Measurements from ENCODE around the gene UQCC2.

UQCC2 gene

DNA sequence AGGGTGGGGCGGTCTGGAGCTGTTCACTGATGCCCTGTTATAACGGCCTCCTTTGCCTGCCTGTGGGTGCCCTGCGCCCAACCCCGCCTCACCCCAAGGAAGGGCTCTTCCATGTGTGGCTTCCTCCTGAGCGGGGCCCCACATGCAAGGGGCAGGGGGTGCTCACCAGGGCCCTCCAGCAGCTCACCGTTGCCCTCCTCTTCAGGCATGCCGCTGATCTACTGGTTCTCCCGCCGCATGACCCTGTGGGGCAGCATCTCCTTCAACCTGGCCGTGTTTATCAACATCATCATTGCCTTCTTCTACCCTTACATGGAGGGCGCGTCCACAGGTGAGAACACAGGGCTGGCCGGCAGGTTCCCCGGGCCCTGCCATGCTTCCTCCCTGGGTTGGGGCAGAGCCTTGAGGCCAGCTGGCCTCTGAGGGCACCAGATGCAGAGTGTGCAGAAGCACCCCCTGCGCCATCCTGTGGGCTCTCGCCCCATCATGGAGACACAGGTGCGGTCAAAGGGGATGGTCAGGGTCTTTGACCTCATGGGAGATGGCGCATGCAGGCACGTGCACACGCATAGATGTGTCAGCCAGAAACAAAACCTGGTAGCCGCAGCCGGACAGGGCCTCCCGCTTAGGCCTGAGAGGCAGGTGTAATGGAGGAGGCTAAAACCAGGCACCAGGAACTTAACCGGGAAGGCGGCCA, 22.9 kb downstream of the UQCC2 start:
- no peak for DNase-seq

GRCh38 chr6:33688006-33688405, 23.5 kb downstream of the UQCC2 start:
- no peak for DNase-seq

GRCh38 chr6:33686981-33687975, 24.2 kb downstream of the UQCC2 start:
- no peak for DNase-seq

- DNase-seq = no peak
Observed at GRCh38 chr6:33686225-33686924, 25.1 kb downstream of the UQCC2 start.

GRCh38 chr6:33685411-33686224, 25.9 kb downstream of the UQCC2 start:
- DNase-seq = no peak

- no peak for DNase-seq
Observed at GRCh38 chr6:33684983-33685382, 26.5 kb downstream of the UQCC2 start.

- no peak for DNase-seq
Observed at GRCh38 chr6:33684428-33684896, 27.0 kb downstream of the UQCC2 start.

GRCh38 chr6:33683576-33684427, 27.7 kb downstream of the UQCC2 start:
- DNase-seq = no peak

GRCh38 chr6:33683051-33683571, 28.4 kb downstream of the UQCC2 start:
- DNase-seq = no peak

DNA sequence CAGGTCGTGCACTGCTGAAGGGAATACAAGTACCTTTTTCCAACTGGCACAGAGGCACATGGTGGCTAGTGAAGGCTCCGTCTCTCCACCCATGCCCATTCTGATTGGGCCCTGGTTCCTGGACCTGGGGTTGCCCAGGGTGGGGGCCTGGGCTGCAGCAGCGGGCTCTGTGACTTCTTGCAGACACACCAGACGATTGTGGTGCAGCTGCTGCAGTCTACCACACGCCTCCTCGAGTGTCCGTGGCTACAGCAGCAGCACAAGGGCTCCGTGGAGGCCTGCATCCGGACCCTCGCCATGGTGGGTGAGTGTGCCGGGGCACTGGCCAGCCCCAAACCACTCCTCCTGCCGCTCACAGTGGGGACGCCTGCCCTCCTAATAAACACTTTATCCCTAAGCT, 29.2 kb downstream of the UQCC2 start:
- DNase-seq = no peak

GRCh38 chr6:33679761-33680160, 31.7 kb downstream of the UQCC2 start:
- no peak for DNase-seq

- DNase-seq = no peak
Observed at GRCh38 chr6:33678932-33679490, 32.5 kb downstream of the UQCC2 start.

DNA sequence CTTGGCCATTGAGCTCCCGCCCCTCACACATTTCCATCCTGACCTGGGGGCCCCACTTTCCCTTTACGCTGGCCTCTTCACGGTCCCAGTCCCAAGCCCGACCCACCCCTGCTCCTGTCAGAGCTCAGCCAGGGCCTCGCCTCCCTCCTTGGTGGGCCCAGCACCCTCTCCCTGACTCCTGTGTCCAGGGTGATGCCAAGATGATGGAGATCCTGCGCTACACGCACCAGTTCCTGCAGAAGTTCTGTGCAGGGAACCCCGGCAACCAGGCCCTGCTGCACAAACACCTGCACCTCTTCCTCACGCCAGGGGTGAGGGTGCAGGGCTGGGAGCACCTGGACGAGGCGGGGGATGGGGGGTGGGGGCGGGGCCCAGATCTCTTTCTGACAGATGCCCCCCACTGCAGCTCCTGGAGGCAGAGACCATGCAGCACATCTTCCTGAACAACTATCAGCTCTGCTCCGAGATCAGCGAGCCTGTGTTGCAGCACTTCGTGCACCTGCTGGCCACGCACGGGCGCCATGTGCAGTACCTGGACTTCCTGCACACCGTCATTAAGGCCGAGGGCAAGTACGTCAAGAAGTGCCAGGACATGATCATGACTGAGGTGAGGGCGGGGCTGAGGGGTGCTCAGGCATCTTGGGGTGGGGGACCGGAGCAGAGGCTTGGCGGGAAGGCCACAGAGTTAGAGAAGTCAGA, 33.1 kb downstream of the UQCC2 start:
- DNase-seq = no peak

DNA sequence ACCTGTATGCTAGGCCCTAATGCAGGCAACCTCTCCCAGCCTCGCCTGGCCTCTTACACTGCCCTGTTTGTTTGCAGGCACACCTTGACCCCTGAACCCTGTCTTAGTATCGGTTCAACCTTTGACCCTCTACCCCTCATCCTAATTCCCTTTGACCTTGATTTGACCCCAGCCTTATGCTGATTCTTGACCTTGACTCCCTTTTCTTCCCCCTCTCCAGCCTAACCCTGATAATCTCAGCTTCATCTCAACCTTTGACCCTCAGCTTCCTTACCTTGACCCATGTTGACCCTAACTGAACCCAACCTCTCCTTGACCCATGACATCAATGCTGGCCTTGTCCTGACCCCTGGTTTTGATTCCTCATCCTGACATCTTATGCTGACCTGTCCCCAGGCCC, 33.8 kb downstream of the UQCC2 start:
- no peak for DNase-seq

DNA sequence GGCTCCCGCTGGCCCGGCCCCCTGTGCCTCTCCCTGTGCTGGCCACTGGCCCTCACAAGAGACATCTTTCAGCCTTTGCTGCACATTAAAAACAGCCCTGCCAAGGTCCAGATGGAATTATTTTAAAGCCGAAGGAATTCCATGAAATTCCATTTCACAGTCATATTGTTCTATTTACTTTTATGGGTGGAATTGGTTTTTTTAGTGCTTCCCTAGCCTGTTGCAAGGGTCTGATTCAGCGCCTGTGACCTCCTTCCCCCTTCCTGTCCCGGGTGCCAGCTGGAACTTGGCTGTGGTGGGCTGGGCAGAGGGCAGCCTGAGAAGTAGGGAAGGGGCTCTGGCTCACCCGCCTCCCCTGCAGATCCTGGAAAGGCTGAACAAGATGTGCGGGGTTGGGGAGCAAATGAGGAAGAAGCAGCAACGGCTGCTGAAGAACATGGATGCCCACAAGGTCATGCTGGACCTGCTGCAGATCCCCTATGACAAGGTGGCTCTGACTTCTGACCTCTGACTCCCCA, 34.3 kb downstream of the UQCC2 start:
- no peak for DNase-seq

DNA sequence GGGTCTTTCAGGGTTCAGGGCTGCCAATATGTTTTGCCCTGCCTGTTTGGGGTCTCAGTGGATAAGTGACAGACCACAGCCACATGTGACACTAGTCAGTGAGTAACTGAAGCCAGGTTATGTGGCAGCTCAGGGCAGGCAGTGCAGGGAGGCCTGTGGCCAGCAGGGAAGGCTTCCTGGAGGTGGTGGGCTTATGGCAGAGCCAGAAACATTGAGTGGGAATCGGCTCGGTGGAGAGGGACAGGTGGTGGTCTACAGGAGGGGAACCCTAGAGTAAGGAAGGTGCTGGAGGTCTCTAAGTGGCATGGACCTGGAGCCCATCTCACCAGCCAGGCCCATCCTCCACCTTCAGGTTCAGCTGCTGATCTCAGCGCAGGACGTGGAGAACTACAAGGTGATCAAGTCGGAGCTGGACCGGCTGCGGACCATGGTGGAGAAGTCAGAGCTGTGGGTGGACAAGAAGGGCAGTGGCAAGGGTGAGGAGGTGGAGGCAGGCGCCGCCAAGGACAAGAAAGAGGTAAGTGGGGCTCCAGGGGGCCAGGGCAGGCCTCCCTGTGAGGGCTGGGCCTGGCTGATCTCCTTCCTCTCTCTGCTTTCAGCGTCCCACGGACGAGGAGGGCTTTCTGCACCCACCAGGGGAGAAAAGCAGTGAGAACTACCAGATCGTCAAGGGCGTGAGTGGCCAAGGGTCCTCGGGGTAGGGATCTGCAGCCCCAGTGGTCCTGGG, 34.9 kb downstream of the UQCC2 start:
- DNase-seq = no peak

DNA sequence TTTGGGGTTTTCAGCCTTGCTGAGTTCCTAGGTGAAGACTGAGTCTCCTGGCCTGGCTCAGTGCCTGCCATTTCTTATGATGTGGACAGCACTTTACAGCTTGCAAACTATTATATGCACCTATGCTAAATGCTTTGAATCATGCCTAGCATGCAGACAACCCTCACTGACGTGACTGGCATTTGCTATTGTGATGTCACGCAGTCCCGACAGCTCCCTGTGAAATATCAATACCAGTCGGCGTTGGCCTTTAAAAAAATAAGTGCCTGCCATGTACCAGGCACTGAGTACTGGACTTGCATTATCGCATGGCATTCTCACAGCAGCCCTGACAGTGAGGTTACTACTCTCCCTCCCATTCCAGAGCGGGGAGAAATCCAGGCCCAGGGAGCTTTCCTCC, 35.5 kb downstream of the UQCC2 start:
- no peak for DNase-seq

- no peak for DNase-seq
Observed at GRCh38 chr6:33673851-33674250, 37.6 kb downstream of the UQCC2 start.

DNA sequence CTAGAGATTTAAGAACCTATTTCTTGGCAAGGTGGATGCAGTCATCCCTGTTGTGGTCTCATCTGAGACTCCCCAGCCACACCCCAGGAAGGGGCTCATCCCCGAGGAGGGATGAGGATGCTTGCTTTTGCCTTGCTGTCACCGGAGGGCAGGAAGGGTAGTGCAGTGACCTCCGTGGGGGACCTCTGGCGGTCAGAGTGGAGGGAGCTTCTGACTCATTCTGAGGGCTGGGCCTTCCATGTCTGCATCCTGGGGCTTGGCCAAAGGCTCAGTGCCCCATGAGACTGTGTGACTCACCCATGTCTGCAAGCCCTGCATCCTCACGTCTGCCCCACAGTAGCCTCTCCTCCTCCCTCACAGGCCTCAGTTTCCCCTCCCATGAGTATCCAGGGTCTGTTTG, 38.7 kb downstream of the UQCC2 start:
- DNase-seq = no peak
